ENCODE measurements around the gene OBI1.
"Not testable (repeated sequence)": the region's sequence is repeated elsewhere in the genome, so short reads cannot be mapped to it uniquely, and the experiment has no call there.

Gene OBI1

GRCh38 chr13:78647109-78647678 is 11.8 kb downstream of the OBI1 start:
- DNase-seq (ENCODE audit: low read depth) = not testable (repeated sequence)

- no peak for DNase-seq (ENCODE audit: low read depth)
Observed at GRCh38 chr13:78638216-78638615, 20.7 kb downstream of the OBI1 start.

GRCh38 chr13:78636495-78636894 is 22.5 kb downstream of the OBI1 start:
- DNase-seq (ENCODE audit: low read depth) = no peak

- DNase-seq (ENCODE audit: low read depth) = no peak
Observed at GRCh38 chr13:78632996-78633395, 26.0 kb downstream of the OBI1 start.

- DNase-seq (ENCODE audit: low read depth) = no peak
Observed at GRCh38 chr13:78631077-78631476, 27.9 kb downstream of the OBI1 start.

GRCh38 chr13:78630511-78630910 is 28.4 kb downstream of the OBI1 start:
- no peak for DNase-seq (ENCODE audit: low read depth)

- DNase-seq (ENCODE audit: low read depth) = no peak
Observed at GRCh38 chr13:78625384-78625783, 33.6 kb downstream of the OBI1 start.

GRCh38 chr13:78623132-78623531 is 35.8 kb downstream of the OBI1 start:
- no peak for DNase-seq (ENCODE audit: low read depth)

GRCh38 chr13:78620936-78621470 is 38.0 kb downstream of the OBI1 start:
- DNase-seq (ENCODE audit: low read depth) = no peak

GRCh38 chr13:78618411-78618810 is 40.5 kb downstream of the OBI1 start:
- no peak for DNase-seq (ENCODE audit: low read depth)

GRCh38 chr13:78611040-78611439 is 47.9 kb downstream of the OBI1 start:
- DNase-seq (ENCODE audit: low read depth) = no peak

GRCh38 chr13:78610381-78610883 is 48.5 kb downstream of the OBI1 start:
- no peak for DNase-seq (ENCODE audit: low read depth)

- DNase-seq (ENCODE audit: low read depth) = no peak
Observed at GRCh38 chr13:78609464-78610205, 49.3 kb downstream of the OBI1 start.

- no peak for DNase-seq (ENCODE audit: low read depth)
Observed at GRCh38 chr13:78608688-78609463, 50.1 kb downstream of the OBI1 start.

- no peak for DNase-seq (ENCODE audit: low read depth)
Observed at GRCh38 chr13:78608252-78608687, 50.7 kb downstream of the OBI1 start.

GRCh38 chr13:78607409-78608251 is 51.3 kb downstream of the OBI1 start:
- DNase-seq (ENCODE audit: low read depth) = no peak

- DNase-seq (ENCODE audit: low read depth) = no peak
Observed at GRCh38 chr13:78606471-78607408, 52.2 kb downstream of the OBI1 start.

- DNase-seq (ENCODE audit: low read depth) = no peak
Observed at GRCh38 chr13:78604782-78605611, 54.0 kb downstream of the OBI1 start.

- DNase-seq (ENCODE audit: low read depth) = no peak
Observed at GRCh38 chr13:78603240-78603957, 55.6 kb downstream of the OBI1 start, which contains the start of gene POU4F1. Gene POU4F1, minus strand, starts transcription at chr13:78603552. Its CDS starts 226 bp downstream, at chr13:78603326.
